Measurements from ENCODE around the gene ADCY7.

DNA sequence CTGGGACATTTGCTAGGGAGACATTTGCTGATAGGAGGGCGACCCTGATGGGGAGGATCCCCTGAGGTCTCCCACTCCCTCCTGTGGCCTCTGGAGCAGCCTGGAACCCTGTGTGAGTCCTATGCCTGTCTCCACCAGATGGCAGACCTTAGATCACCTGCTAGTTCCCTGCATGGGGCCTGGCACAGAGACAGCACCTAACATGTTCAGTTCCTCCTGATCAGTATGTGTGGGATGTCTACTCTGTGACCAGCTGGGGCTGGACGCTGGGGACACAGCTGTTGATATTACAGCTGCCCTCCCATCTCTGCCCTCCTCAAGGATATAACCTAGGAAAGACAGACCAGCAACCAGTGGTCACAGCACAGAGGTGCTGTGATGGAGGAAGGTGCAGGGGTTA lies 1.1 kb upstream of the ADCY7 start:
- TF ChIP-seq, protein P1, sequence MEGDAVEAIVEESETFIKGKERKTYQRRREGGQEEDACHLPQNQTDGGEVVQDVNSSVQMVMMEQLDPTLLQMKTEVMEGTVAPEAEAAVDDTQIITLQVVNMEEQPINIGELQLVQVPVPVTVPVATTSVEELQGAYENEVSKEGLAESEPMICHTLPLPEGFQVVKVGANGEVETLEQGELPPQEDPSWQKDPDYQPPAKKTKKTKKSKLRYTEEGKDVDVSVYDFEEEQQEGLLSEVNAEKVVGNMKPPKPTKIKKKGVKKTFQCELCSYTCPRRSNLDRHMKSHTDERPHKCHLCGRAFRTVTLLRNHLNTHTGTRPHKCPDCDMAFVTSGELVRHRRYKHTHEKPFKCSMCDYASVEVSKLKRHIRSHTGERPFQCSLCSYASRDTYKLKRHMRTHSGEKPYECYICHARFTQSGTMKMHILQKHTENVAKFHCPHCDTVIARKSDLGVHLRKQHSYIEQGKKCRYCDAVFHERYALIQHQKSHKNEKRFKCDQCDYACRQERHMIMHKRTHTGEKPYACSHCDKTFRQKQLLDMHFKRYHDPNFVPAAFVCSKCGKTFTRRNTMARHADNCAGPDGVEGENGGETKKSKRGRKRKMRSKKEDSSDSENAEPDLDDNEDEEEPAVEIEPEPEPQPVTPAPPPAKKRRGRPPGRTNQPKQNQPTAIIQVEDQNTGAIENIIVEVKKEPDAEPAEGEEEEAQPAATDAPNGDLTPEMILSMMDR (IDR thresholded peaks at IDR 0.05 in 2 of 3, conservative IDR thresholded peaks at IDR 0.05 in 1 of 3; ENCODE audit: borderline replicate concordance in 1 of 3, insufficient read depth in 1 of 3, low read depth in 2 of 3, low read length in 2 of 3): peak; percentile 67 to 73 (median 71)
- TF ChIP-seq EZH2 (IDR thresholded peaks at IDR 0.05): no peak
- no peak for TF ChIP-seq FOSL1 (IDR thresholded peaks at IDR 0.05; ENCODE audit: low read depth)
- TF ChIP-seq POLR2AphosphoS5 (IDR thresholded peaks at IDR 0.05; ENCODE audit: low read depth, low read length): no peak
- TF ChIP-seq RAD21 (IDR thresholded peaks at IDR 0.05; ENCODE audit: low read depth): no peak; the same call in 1 of the 2 replicates
